ENCODE data around the gene ENTREP3.
"Not testable (repeated sequence)": the region's sequence is repeated elsewhere in the genome, so short reads cannot be mapped to it uniquely, and the experiment has no call there.

ENTREP3 gene

DNA sequence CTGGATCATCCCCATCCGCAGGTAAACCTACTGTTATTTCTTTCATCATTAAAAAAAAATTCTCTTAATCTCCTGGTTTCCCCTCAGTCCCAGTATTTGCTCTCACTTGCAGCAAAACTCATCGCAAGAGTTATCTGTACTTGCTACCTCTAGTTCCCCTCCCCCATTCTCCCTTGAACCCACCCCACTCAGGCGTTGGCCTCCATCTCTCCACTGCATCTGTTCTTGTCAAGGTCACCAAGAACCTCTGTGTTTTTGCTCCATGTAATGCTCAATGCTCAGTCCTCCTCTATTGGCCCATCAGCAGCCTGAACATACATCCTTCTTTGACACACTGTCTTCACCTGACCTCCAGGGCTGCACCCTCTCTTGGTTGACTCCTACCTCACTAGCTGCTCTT, 41.4 kb upstream of the ENTREP3 start:
- no peak overlapping the region for H3K27ac ChIP-seq
- DNase-seq (ENCODE audit: low spot score) = no peak
- ChIA-PET POLR2A (ENCODE audit: low non-redundant PET) (no interaction called here), CTCF (no interaction called here)
- TF ChIP-seq, protein P1, sequence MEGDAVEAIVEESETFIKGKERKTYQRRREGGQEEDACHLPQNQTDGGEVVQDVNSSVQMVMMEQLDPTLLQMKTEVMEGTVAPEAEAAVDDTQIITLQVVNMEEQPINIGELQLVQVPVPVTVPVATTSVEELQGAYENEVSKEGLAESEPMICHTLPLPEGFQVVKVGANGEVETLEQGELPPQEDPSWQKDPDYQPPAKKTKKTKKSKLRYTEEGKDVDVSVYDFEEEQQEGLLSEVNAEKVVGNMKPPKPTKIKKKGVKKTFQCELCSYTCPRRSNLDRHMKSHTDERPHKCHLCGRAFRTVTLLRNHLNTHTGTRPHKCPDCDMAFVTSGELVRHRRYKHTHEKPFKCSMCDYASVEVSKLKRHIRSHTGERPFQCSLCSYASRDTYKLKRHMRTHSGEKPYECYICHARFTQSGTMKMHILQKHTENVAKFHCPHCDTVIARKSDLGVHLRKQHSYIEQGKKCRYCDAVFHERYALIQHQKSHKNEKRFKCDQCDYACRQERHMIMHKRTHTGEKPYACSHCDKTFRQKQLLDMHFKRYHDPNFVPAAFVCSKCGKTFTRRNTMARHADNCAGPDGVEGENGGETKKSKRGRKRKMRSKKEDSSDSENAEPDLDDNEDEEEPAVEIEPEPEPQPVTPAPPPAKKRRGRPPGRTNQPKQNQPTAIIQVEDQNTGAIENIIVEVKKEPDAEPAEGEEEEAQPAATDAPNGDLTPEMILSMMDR (conservative IDR thresholded peaks at IDR 0.05; ENCODE audit: low read depth) = no peak

DNA sequence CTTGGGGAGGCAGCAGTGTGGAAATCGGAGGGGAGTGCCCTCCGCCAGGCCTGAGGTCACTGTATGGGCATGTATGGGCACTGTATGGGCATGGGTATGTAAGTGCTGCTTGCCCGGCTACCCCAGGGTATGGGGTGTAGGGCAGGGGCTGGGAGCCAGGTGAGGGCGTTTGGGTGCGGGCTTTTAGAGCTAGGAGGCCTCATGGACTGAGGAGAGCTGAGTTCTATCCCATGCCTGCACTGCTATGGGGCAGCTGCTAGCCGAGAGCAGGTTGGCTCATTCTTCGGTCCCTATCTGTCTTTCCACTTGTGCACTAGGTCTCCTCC, 40.6 kb upstream of the ENTREP3 start:
- TF ChIP-seq, protein P1 (conservative IDR thresholded peaks at IDR 0.05; ENCODE audit: low read depth) = no peak
- ChIA-PET POLR2A (ENCODE audit: low non-redundant PET) (no interaction called here), CTCF (no interaction called here)
- no peak for DNase-seq (ENCODE audit: low spot score)
- no peak overlapping the region for H3K27ac ChIP-seq

DNA sequence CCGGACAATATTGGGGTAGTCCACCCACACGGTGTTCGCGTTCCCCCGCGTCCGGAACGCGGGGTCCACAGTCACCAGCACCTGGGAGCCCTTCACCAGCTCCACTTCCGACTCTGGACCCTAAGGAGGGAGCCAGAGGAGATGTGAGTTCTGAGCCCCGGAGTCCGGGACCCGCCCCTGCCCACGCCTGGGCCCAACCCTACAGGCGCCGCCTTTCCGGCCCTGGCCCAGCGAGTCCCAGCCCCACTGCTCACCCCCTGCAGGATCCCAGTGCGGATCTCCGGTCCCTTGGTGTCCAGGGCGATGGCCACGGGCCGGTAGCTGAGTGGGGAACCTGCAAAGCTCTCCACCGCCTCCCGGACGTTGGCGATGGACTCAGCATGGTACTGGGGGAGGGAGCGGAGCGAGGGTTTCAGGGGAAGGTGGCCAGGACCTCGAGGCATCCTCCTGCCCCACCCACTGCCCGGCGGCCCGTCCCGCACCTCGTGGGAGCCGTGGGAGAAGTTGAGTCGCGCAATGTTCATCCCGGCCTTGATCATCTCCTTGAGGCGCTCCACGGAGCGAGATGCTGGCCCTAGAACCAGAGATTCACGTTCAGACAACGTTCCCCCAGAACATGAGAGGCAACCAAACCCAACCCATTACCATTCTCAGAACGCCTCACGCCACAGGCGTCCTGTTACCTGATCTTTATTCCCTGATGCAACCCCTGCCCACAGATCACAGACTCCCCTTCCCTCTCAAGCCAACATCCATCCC, 40.1 kb upstream of the ENTREP3 start:
- ChIA-PET CTCF (interaction anchor here (0.9 kb wide), 1 partner anchor 16 kb away, joined by 4 read pairs; no protein-coding TSS in a partner anchor), POLR2A (ENCODE audit: low non-redundant PET) (no interaction called here)
- H3K27ac ChIP-seq = no peak overlapping the region
- DNase-seq (ENCODE audit: low spot score) = no peak
- TF ChIP-seq, protein P1 (conservative IDR thresholded peaks at IDR 0.05; ENCODE audit: low read depth) = no peak

DNA sequence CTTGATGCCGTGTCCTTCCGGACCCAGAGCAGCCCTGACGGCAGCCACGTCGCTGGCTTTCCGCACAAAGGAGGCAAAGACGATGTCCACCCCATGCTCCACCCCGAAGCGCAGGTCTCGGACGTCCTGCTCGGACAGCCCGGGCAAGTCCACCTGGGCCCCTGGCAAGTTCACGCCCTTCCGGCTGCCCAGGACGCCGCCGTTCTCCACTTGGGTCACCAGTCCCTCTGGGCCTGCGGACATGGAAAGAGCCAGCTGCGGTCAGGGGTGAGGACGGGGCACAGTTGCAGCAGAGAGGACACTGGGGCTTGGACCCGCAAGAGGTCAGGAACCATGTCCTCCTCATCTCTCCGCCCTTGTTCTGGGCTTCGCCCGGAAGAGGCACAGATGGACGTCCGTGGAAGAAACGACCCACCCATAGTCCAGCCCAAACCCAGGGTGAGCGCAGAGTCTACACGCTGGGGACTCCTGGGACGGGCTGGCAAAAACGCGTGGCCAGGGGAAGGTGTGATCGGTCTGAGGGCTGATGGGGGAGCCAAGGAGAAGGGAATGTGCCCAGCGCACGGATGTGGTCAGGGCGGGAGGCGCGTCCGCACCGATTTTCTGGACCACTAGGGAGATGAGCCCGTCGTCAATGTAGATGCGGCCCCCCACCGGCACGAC, 39.4 kb upstream of the ENTREP3 start:
- TF ChIP-seq, protein P1 (conservative IDR thresholded peaks at IDR 0.05; ENCODE audit: low read depth) = no peak
- ChIA-PET POLR2A (ENCODE audit: low non-redundant PET) (no interaction called here), CTCF (interaction anchor here (0.9 kb wide), 1 partner anchor 16 kb away, joined by 4 read pairs; no protein-coding TSS in a partner anchor)
- DNase-seq (ENCODE audit: low spot score) = no peak
- no peak overlapping the region for H3K27ac ChIP-seq

DNA sequence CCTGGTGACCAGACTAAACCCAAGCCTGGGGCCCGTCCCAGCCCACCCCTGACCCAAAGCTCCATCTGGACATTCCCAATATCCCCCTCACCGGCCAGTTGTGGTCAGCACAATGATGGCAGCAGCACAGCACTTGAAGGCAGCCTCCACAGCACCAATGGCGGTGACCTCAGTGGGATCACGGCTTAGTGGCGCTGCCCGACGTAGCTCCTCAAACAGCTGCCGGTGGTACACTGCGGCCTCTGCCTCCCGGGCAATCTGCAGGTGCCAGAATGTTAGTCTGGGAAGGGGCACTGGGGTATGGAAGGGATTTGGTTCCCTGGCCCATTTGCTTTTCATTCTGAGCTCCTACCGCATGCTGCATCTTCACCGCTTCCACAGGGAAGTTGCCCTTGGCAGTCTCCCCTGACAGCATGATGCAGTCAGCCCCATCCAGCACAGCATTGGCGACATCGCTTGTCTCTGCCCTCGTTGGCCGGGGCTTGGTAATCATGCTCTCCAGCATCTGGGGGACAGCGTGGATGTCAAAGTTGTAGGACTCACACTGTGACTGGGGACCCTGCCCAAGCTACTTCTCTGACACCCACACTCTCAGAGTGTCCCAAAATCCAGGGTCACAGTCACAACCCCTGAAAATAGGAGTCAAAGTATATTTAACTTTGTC, 37.9 kb upstream of the ENTREP3 start:
- TF ChIP-seq, protein P1 (conservative IDR thresholded peaks at IDR 0.05; ENCODE audit: low read depth) = no peak
- POLR2A ChIA-PET (ENCODE audit: low non-redundant PET) = no interaction called here
- no peak for DNase-seq (ENCODE audit: low spot score)
- H3K27ac ChIP-seq = no peak overlapping the region
- CTCF ChIA-PET = interaction anchor here (1.0 kb wide), 1 partner anchor 48 kb away, joined by 3 read pairs; no protein-coding TSS in a partner anchor

DNA sequence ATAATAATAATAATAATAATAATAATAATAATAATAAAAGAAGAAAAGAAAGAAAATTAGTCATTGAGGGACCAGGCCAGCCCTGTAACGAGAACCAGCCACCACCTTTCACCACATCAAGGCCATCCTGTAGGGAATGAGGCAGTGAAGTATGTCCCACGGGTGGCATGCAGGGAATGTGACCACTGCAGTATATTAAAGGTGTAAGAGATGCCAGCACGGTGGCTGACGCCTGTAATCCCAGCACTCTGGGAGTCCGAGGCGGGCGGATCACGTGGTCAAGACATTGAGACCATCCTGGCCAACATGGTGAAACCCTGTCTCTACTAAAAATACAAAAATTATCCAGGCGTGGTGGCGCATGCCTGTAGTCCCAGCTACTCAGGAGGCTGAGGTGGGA, 35.7 kb upstream of the ENTREP3 start:
- DNase-seq (ENCODE audit: low spot score); H3K27ac ChIP-seq; CTCF ChIA-PET; POLR2A ChIA-PET (ENCODE audit: low non-redundant PET): not testable (repeated sequence)

Measured in RWPE1 (cell line).